GM21367 (cell line): Measurements from ENCODE around the gene RAB3A.

Source experiments
- ATAC-seq: cut with Tn5 transposase; IDR thresholded peaks from one replicate; pipeline ENCODE4 v1.9.1; 2021; ENCODE audit not compliant: unreplicated experiment

RAB3A gene

DNA sequence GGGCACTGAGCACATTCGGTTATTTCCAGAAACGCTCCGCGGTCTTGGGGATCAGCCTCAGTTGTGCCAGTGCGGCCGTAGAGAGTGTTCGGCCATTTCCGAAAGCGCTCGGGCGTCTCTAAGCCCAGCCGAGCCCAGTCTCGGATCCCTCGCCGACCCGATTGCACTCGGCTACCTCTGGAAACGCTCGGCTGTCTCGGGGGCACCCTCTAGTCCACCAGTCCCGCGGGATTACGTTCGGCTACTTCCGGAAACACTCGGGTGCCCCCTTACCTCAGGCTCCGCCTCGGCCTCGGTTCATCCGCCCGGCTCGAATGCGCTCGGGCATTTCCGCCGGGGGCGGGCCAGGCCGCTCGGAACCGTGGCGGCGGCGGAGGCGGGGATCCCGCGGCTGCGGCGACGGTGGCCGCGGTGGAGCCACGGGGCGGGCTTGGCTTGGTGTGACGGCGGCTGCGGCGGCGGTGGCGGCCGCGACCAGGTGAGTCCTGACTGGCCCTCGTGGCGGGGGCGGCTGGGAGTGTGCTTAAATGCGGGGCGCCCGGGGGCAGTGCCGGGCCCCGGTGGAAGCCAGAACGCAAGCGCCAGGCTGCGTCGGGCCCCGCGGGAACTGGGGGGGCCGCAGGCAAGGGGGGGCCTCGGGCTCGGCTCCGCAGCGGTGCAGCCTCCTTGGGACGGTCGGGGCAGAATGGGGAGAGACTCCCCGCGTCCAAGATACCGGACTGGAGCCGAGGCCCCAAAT, 50.9 kb downstream of the RAB3A start, which contains the start of gene PIK3R2:
PIK3R2 (plus strand) TSS at position 347 of the 739 bp plus-strand sequence. CDS start 2,717 bp downstream, outside the sequence.
- ATAC-seq, result peak; percentile 69

DNA sequence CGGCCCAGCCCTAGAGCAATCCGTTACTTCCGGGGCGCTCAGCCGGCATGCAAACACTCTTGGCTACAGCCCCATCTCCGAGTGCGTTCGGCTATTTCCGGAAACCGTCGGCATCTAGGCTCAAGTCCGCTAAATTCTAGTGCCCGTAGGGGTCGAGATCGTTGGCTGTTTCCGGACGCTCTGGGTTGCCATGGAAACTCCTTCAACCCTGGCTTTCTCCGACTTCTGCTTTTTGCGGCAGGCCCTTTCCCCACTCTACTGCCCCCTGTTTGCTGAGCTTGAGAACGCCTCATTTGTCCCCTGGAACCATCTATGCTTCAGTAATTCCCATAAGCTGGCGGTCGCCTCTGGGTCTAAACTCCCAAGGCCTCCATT, 51.4 kb downstream of the RAB3A start:
- peak; percentile 54 for ATAC-seq

DNA sequence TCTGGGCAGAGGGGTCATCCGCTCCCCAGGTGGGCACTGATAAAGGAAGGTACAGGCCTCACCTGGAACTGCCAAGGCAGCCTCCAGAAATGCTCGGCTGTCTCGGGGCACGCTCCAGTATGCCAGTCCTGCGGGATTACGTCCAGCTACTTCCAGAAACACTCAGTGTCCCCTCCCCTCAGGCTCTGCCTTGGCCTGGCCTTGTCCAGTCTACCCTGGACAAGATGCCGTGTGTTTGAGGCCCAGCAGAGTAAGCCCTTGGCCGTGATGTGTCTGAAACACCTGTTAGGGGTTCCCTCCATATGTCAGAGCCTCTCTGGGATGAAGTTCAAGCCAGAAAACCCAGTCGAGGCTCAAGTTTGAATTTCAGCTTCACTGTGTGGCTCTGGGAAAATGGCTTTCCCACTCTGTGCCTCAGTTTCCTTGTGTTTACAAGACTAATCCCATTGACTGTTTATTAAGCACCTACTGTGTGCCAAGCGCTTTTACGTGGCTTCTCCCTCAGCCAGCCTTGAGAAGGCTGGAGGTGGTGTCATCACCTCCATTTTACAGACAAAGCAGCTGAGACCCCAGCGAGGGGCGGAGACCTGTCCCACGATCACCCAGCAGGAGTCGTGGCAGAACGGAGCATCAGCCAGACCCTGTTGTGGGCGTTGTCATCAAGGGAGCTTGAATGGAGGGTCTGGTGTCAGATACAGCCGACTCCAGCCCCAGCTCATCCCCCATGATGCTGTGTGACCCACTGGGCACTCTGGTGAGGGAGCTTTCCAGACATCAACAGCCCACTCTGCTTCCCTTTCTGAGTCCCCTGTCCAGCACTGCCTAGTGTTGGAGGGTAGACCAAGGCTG, 52.8 kb downstream of the RAB3A start:
- no peak for ATAC-seq

DNA sequence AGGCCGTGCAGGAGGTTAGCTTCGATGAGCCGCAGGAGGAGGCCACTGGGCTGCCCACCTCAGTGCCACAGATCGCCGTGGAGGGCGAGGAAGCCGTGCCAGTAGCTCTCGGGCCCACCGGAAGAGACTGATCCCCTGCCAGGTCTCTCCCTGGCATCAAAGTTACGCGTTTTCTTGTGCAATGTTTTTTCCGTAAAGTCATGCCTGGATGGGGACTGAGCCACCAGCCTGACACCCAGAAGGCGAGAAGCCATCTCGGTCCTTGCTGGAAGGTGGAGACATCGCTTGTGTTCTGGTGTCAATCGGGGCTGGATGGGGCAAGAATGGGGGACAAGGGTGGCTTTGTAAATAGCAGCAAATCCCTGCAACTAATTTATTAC, 54.3 kb downstream of the RAB3A start:
- no peak for ATAC-seq

DNA sequence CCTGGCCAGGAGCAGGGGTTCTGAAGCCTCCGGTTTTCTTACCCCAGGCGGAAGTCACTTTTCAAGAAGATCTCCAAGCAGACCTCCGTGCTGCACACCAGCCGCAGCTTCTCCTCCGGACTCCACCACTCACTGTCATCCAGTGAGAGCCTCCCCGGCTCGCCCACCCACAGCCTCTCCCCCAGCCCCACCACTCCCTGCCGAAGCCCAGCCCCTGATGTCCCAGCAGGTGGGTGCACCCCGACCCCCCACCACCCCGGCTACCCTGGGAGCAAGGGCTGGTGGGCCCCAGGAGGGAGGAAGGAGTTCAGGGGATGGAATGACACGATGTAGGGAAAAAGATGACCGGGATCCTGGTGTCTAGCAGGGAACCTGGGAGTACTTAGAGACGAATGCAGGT, 56.4 kb downstream of the RAB3A start:
- ATAC-seq, result no peak
